Astrocyte (in vitro differentiated cells and primary cell): Measurements from ENCODE around the gene SLC16A10. TPM values are rescaled to one million over a fixed set of nuclear protein-coding genes. Genes with fewer than 3 reads are reported as not detected.
A peak's percentile ranks its signal among the peaks of the same experiment; 100 is the strongest.

Experiments
- DNase-seq: peaks from one replicate; pipeline ENCODE4 v3.0.0-alpha.2; 2010; ENCODE audit warnings: low read depth
- FAIRE-seq: peaks from 2 replicates; lab custom pipeline; 2011; peaks lifted over from hg19 to GRCh38; lab: Jason Lieb, UNC
- H2AFZ ChIP-seq: 2 replicates; pipeline ENCODE4 v1.6.0; 2012; ENCODE audit warnings: low read depth, low read length, inconsistent platforms
- H3K27ac ChIP-seq: 2 replicates; pipeline ENCODE4 v1.5.1; 2011; ENCODE audit warnings: low read depth, low read length, inconsistent platforms
- H3K27me3 ChIP-seq: 2 replicates; pipeline ENCODE4 v1.6.0; 2011; ENCODE audit warnings: low read length, inconsistent platforms; ENCODE audit not compliant: insufficient read depth
- H3K36me3 ChIP-seq: 2 replicates; pipeline ENCODE4 v1.5.1; 2011; ENCODE audit warnings: low read length, inconsistent platforms; ENCODE audit not compliant: insufficient read depth
- H3K4me1 ChIP-seq: 2 replicates; pipeline ENCODE4 v1.5.1; 2011; ENCODE audit warnings: low read length, inconsistent platforms; ENCODE audit not compliant: insufficient read depth
- H3K4me2 ChIP-seq: 2 replicates; pipeline ENCODE4 v1.6.0; 2012; ENCODE audit warnings: low read length, inconsistent platforms
- H3K4me3 ChIP-seq: 2 replicates; pipeline ENCODE4 v1.5.1; 2011; ENCODE audit warnings: low read depth, mild to moderate bottlenecking, low read length, inconsistent platforms; ENCODE audit not compliant: insufficient read depth
- H3K79me2 ChIP-seq: 2 replicates; pipeline ENCODE4 v1.6.0; 2012; ENCODE audit warnings: mild to moderate bottlenecking, low read length, inconsistent platforms; ENCODE audit not compliant: insufficient read depth
- H3K9ac ChIP-seq: 2 replicates; pipeline ENCODE4 v1.6.0; 2012; ENCODE audit warnings: mild to moderate bottlenecking, low read length, inconsistent platforms
- H3K9me3 ChIP-seq: 2 replicates; pipeline ENCODE4 v1.5.1; 2012; ENCODE audit warnings: low read depth, mild to moderate bottlenecking, low read length, inconsistent platforms; ENCODE audit not compliant: insufficient read depth
- H4K20me1 ChIP-seq: 2 replicates; pipeline ENCODE4 v1.6.0; 2012; ENCODE audit warnings: low read length, inconsistent platforms; ENCODE audit not compliant: insufficient read depth
- H3K27ac Mint-ChIP-seq: one replicate; pipeline ENCODE4 v1.8.0; 2021; ENCODE audit warnings: mild to moderate bottlenecking, mixed read lengths; ENCODE audit not compliant: unreplicated experiment
- H3K27me3 Mint-ChIP-seq: one replicate; pipeline ENCODE4 v1.8.0; 2021; ENCODE audit warnings: low read depth, mixed read lengths; ENCODE audit not compliant: unreplicated experiment
- H3K36me3 Mint-ChIP-seq: one replicate; pipeline ENCODE4 v1.8.0; 2021; ENCODE audit warnings: low read depth, mixed read lengths; ENCODE audit not compliant: unreplicated experiment
- H3K4me1 Mint-ChIP-seq: one replicate; pipeline ENCODE4 v1.8.0; 2021; ENCODE audit warnings: low read depth, mixed read lengths; ENCODE audit not compliant: unreplicated experiment
- H3K4me3 Mint-ChIP-seq: one replicate; pipeline ENCODE4 v1.8.0; 2021; ENCODE audit warnings: mild to moderate bottlenecking, moderate library complexity, mixed read lengths; ENCODE audit not compliant: unreplicated experiment
- H3K9me3 Mint-ChIP-seq: one replicate; pipeline ENCODE4 v1.8.0; 2021; ENCODE audit warnings: mild to moderate bottlenecking, mixed read lengths; ENCODE audit not compliant: unreplicated experiment
- CTCF ChIP-seq: IDR thresholded peaks from 2 replicates; pipeline ENCODE4 v1.5.1; 2011; ENCODE audit warnings: low read depth, mild to moderate bottlenecking, inconsistent platforms, low read length, moderate library complexity; ENCODE audit not compliant: insufficient read depth
- EZH2 ChIP-seq: IDR thresholded peaks from 2 replicates; pipeline ENCODE4 v1.6.1; 2012; ENCODE audit warnings: mild to moderate bottlenecking, low read length, inconsistent platforms; ENCODE audit not compliant: insufficient read depth
- total RNA-seq: library from RNA; stranded (reverse); gene quantifications from 2 replicates; pipeline ENCODE4 v1.2.1, GENCODE V29; 2021

SLC16A10 gene
- total RNA-seq, 1 donor from 2014 or later: 0.18 TPM

DNA sequence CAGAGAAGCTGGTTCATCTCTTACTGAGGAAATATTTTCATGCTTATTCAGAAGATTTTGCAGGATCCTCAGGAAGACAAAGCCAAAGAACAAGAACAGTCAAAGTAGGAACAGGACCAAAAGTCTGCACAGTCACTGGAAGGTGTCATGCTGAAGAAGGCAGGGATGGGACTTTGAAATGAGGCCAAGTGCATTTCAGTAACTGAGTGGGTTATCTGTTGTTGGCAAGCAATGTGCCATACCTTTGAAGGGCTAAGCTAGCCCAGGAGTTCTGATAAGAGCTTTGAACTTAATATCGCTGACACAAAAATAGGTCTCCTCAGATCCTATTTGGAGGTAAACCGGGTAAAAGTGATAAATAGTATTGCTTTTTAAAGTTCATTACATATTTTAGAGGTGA, 31.5 kb downstream of the SLC16A10 start:
- no peak for TF ChIP-seq EZH2
- TF ChIP-seq CTCF: no peak
- Mint-ChIP-seq H3K27me3 (no peaks in the 10 kb centered on the region), H3K36me3 (no peaks in the 10 kb centered on the region), H3K4me1 (peaks cover 4% of the 10 kb centered on the region), H3K9me3 (no peaks in the 10 kb centered on the region), H3K4me3 (no peak overlapping the region), H3K27ac (no peak overlapping the region)
- H2AFZ ChIP-seq: no peak overlapping the region
- peaks cover 5% of the 10 kb centered on the region for H3K4me1 ChIP-seq
- DNase-seq (no peak), FAIRE-seq (no peak)
- no peak overlapping the region for H3K4me2 ChIP-seq
- H3K4me3 ChIP-seq: no peak overlapping the region
- no peaks in the 10 kb centered on the region for H3K36me3 ChIP-seq
- no peaks in the 10 kb centered on the region for H3K79me2 ChIP-seq
- H4K20me1 ChIP-seq: no peaks in the 10 kb centered on the region
- H3K27ac ChIP-seq: no peak overlapping the region
- H3K9ac ChIP-seq: no peak overlapping the region
- no peaks in the 10 kb centered on the region for H3K9me3 ChIP-seq
- H3K27me3 ChIP-seq: no peaks in the 10 kb centered on the region

DNA sequence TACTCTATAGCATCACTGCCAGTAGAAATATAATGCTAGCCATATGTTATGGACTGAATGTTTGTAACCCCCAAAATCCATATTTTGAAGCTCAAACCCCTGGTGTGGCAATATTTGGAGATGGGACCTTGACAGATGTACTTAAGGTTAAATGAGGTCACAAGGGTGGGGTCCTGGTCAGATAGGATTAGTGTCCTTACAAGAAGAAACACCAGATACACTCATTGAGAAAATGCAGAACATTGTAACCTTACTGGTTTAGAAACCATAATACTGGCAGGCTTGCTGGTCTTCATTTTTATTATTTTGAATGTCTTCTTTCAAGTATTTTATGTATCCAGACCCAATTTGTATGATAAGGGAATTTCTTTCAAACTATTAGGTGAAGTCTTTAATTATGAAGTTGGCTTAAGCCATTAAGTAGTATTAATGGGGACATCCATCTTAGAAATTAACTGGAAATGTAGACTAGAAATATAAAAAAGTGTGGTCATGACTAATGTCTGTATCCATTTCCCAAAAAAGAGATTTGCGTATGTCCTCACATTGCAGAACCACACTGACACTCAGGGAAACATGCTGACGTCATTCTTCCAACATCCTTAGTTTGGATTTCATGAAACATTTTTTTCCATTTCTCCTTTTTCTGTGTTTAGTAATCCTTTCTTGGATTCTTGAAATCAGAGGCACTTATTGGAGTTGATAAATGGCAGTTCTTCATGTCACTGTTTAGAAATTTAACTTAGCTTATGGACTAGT, 32.4 kb downstream of the SLC16A10 start:
- no peak overlapping the region for H3K27ac ChIP-seq
- no peaks in the 10 kb centered on the region for H4K20me1 ChIP-seq
- Mint-ChIP-seq H3K9me3 (no peaks in the 10 kb centered on the region), H3K4me1 (no peaks in the 10 kb centered on the region), H3K36me3 (no peaks in the 10 kb centered on the region), H3K27me3 (no peaks in the 10 kb centered on the region), H3K4me3 (no peak overlapping the region), H3K27ac (peak overlapping the region; percentile 26)
- H2AFZ ChIP-seq: no peak overlapping the region
- no peak overlapping the region for H3K4me2 ChIP-seq
- H3K36me3 ChIP-seq: no peaks in the 10 kb centered on the region
- H3K9me3 ChIP-seq: no peaks in the 10 kb centered on the region
- H3K4me3 ChIP-seq: no peak overlapping the region
- H3K4me1 ChIP-seq: no peaks in the 10 kb centered on the region
- FAIRE-seq (no peak), DNase-seq (no peak)
- H3K27me3 ChIP-seq: no peaks in the 10 kb centered on the region
- TF ChIP-seq CTCF (no peak), EZH2 (no peak)
- no peaks in the 10 kb centered on the region for H3K79me2 ChIP-seq
- no peak overlapping the region for H3K9ac ChIP-seq

DNA sequence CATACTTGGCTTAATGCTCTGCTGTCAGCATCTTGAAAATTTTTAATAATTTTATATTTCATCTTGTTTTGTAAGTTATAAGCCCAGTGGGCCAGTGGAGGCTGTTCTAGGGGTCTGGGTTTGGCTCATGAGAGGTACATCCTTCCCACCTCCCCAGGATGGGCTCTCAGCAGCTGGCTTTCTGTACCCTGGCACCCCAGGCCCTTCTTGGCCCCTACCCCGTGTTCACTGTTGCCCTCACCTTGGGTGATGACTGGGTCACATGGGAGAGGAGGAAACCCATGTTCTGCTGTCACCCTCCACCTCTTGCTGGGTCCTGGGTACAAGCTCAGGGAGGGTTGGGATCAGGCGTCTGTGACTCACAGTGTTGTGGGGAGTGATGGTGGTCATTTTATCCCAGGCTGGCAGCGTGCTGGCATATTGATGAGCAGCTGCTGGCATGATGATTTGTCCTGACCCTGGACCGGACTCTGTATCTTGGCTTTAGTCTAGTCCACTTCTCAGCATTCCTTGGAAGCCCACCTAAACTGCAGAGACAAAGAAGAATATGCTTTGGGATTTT, 34.6 kb downstream of the SLC16A10 start:
- Histone ChIP-seq H3K9me3 (no peaks in the 10 kb centered on the region), H3K36me3 (no peaks in the 10 kb centered on the region), H3K27me3 (no peaks in the 10 kb centered on the region), H3K4me3 (no peak overlapping the region), H3K27ac (no peak overlapping the region), H3K4me1 (no peaks in the 10 kb centered on the region), H4K20me1 (no peaks in the 10 kb centered on the region), H3K4me2 (no peak overlapping the region), H3K79me2 (no peaks in the 10 kb centered on the region), H2AFZ (no peak overlapping the region), H3K9ac (no peak overlapping the region)
- Mint-ChIP-seq H3K4me3 (no peak overlapping the region), H3K27me3 (no peaks in the 10 kb centered on the region), H3K9me3 (no peaks in the 10 kb centered on the region), H3K4me1 (no peaks in the 10 kb centered on the region), H3K27ac (no peak overlapping the region), H3K36me3 (no peaks in the 10 kb centered on the region)
- FAIRE-seq (no peak), DNase-seq (no peak)
- TF ChIP-seq EZH2: no peak
- TF ChIP-seq CTCF: no peak
